ENCODE results near the gene ZNF526. TPM values are rescaled to one million over a fixed set of nuclear protein-coding genes. Genes with fewer than 3 reads are reported as not detected.

Gene ZNF526
- total and polyA plus RNA-seq, 9 of the 15 experiments (the other 6 are each of a cell fraction or from before 2014, with no cell fraction given), result 1.3 to 17.9 (median 6.2) TPM

DNA sequence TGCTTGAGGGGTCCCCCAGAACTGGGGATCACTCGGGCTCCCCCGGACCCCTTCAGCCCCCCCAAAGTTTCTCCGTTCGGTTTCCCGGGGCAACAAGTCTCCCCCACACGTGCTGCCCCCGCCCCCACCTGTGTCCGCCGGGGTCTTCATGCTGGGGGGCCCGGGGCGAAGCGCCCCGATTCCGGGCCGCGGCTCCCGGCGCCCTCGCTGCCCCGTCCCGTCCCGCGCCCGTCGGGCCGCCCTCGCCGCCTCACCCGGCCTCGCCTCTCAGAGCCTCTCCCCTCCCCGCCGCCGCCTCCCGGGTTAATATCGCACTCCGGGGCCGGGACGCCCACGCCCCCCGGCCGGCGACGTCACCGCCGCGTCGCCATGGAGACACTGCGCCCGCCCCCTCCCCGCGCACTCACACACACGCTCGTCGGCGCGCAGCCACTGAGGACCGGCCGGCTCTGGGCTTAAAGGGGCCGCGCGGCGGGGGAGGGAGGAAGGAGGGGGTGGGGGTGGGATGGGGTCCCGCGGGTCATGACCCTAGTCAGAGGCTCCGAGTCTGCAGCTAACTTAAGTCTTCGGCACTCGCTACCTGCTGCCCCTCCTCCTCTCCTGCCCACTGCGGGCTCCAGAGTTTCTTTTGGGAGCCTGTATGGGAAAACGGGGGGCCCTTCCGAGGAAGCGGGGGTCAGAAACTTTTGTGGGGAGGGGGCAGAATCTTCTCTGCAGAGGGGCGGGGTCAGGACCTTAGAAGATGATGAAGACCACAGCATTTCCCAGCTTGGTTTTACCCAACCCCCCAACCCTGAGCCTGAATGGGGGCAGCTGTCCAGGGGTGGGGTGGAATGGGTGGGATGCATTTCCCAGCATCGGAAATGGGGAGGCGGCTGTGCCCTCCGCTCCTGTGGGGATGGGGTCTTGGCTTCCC lies 35.0 kb downstream of the ZNF526 start, which contains the start of gene ERF (continued):
- TF ChIP-seq, protein P1, sequence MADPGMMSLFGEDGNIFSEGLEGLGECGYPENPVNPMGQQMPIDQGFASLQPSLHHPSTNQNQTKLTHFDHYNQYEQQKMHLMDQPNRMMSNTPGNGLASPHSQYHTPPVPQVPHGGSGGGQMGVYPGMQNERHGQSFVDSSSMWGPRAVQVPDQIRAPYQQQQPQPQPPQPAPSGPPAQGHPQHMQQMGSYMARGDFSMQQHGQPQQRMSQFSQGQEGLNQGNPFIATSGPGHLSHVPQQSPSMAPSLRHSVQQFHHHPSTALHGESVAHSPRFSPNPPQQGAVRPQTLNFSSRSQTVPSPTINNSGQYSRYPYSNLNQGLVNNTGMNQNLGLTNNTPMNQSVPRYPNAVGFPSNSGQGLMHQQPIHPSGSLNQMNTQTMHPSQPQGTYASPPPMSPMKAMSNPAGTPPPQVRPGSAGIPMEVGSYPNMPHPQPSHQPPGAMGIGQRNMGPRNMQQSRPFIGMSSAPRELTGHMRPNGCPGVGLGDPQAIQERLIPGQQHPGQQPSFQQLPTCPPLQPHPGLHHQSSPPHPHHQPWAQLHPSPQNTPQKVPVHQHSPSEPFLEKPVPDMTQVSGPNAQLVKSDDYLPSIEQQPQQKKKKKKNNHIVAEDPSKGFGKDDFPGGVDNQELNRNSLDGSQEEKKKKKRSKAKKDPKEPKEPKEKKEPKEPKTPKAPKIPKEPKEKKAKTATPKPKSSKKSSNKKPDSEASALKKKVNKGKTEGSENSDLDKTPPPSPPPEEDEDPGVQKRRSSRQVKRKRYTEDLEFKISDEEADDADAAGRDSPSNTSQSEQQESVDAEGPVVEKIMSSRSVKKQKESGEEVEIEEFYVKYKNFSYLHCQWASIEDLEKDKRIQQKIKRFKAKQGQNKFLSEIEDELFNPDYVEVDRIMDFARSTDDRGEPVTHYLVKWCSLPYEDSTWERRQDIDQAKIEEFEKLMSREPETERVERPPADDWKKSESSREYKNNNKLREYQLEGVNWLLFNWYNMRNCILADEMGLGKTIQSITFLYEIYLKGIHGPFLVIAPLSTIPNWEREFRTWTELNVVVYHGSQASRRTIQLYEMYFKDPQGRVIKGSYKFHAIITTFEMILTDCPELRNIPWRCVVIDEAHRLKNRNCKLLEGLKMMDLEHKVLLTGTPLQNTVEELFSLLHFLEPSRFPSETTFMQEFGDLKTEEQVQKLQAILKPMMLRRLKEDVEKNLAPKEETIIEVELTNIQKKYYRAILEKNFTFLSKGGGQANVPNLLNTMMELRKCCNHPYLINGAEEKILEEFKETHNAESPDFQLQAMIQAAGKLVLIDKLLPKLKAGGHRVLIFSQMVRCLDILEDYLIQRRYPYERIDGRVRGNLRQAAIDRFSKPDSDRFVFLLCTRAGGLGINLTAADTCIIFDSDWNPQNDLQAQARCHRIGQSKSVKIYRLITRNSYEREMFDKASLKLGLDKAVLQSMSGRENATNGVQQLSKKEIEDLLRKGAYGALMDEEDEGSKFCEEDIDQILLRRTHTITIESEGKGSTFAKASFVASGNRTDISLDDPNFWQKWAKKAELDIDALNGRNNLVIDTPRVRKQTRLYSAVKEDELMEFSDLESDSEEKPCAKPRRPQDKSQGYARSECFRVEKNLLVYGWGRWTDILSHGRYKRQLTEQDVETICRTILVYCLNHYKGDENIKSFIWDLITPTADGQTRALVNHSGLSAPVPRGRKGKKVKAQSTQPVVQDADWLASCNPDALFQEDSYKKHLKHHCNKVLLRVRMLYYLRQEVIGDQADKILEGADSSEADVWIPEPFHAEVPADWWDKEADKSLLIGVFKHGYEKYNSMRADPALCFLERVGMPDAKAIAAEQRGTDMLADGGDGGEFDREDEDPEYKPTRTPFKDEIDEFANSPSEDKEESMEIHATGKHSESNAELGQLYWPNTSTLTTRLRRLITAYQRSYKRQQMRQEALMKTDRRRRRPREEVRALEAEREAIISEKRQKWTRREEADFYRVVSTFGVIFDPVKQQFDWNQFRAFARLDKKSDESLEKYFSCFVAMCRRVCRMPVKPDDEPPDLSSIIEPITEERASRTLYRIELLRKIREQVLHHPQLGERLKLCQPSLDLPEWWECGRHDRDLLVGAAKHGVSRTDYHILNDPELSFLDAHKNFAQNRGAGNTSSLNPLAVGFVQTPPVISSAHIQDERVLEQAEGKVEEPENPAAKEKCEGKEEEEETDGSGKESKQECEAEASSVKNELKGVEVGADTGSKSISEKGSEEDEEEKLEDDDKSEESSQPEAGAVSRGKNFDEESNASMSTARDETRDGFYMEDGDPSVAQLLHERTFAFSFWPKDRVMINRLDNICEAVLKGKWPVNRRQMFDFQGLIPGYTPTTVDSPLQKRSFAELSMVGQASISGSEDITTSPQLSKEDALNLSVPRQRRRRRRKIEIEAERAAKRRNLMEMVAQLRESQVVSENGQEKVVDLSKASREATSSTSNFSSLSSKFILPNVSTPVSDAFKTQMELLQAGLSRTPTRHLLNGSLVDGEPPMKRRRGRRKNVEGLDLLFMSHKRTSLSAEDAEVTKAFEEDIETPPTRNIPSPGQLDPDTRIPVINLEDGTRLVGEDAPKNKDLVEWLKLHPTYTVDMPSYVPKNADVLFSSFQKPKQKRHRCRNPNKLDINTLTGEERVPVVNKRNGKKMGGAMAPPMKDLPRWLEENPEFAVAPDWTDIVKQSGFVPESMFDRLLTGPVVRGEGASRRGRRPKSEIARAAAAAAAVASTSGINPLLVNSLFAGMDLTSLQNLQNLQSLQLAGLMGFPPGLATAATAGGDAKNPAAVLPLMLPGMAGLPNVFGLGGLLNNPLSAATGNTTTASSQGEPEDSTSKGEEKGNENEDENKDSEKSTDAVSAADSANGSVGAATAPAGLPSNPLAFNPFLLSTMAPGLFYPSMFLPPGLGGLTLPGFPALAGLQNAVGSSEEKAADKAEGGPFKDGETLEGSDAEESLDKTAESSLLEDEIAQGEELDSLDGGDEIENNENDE (IDR thresholded peaks at IDR 0.05; ENCODE audit: low read depth, low read length), result no peak
- TF ChIP-seq HDAC2 (IDR thresholded peaks at IDR 0.05) (no peak), ZNF551 (CRISPR knock-in tag; IDR thresholded peaks at IDR 0.05) (no peak)
- TF ChIP-seq, protein P2, sequence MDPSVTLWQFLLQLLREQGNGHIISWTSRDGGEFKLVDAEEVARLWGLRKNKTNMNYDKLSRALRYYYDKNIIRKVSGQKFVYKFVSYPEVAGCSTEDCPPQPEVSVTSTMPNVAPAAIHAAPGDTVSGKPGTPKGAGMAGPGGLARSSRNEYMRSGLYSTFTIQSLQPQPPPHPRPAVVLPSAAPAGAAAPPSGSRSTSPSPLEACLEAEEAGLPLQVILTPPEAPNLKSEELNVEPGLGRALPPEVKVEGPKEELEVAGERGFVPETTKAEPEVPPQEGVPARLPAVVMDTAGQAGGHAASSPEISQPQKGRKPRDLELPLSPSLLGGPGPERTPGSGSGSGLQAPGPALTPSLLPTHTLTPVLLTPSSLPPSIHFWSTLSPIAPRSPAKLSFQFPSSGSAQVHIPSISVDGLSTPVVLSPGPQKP (CRISPR knock-in tag; IDR thresholded peaks at IDR 0.05), result no peak

Measured in K562 (cell line).